Mucosa of rectum (tissue), 2 donors: ENCODE data around the gene FOS.
A peak's percentile ranks its signal among the peaks of the same experiment; 100 is the strongest.

Experiments
- H3K27ac ChIP-seq, 2 donors: one replicate each; pipeline ENCODE4 v1.7.0; 2013; ENCODE audit warnings: inconsistent platforms in 2 of 2, low read depth in 2 of 2, low read length in 2 of 2
- H3K27me3 ChIP-seq, 2 donors: one replicate each; pipeline ENCODE4 v1.7.0; 2013; ENCODE audit warnings: low read length in 2 of 2; ENCODE audit not compliant: control insufficient read depth in 2 of 2, insufficient read depth in 2 of 2
- H3K36me3 ChIP-seq, 2 donors: one replicate each; pipeline ENCODE4 v1.7.0; 2013; ENCODE audit warnings: low read length in 2 of 2; ENCODE audit not compliant: control insufficient read depth in 2 of 2, insufficient read depth in 2 of 2
- H3K4me1 ChIP-seq, 2 donors: one replicate each; pipeline ENCODE4 v1.7.0; 2013; ENCODE audit warnings: low read length in 2 of 2, mild to moderate bottlenecking in 1 of 2; ENCODE audit not compliant: control insufficient read depth in 2 of 2, insufficient read depth in 2 of 2
- H3K4me3 ChIP-seq, 2 donors: one replicate each; pipeline ENCODE4 v1.7.0; 2013; ENCODE audit warnings: low read length in 2 of 2
- H3K9ac ChIP-seq, 2 donors: one replicate each; pipeline ENCODE4 v1.7.0; 2013; ENCODE audit warnings: low read length in 2 of 2, low read depth in 1 of 2, mild to moderate bottlenecking in 1 of 2
- H3K9me3 ChIP-seq, 2 donors: one replicate each; pipeline ENCODE4 v1.7.0; 2013; ENCODE audit warnings: low read length in 2 of 2; ENCODE audit not compliant: control insufficient read depth in 2 of 2
- donor health status: healthy.
- donor health status: Normal muscosa, but diverticular disease.

The FOS gene

GRCh38 chr14:75293920-75294648 is 15.5 kb downstream of the FOS start:
- Histone ChIP-seq H3K27me3 (no peaks in the 10 kb centered on the region), H3K27ac (peak overlapping the region; percentile 88 to 95), H3K36me3 (no peaks in the 10 kb centered on the region), H3K4me1 (peaks cover 26 to 32% of the 10 kb centered on the region in 2 donors), H3K9ac (peak overlapping the region; percentile 89 to 96), H3K9me3 (no peaks in the 10 kb centered on the region), H3K4me3 (peak overlapping the region; percentile 68 to 87)

- Histone ChIP-seq H3K9ac (peak overlapping the region; percentile 89 to 96), H3K27me3 (no peaks in the 10 kb centered on the region), H3K27ac (peak overlapping the region; percentile 88 to 95), H3K9me3 (no peaks in the 10 kb centered on the region), H3K4me3 (peak overlapping the region; percentile 68 to 87), H3K4me1 (peaks cover 26 to 32% of the 10 kb centered on the region in 2 donors), H3K36me3 (no peaks in the 10 kb centered on the region)
These were observed 16.0 kb downstream of the FOS start for GRCh38 chr14:75294649-75295033.

GRCh38 chr14:75295061-75295461 is 16.4 kb downstream of the FOS start:
- H3K9me3 ChIP-seq: no peaks in the 10 kb centered on the region
- H3K27ac ChIP-seq: peak overlapping the region; percentile 88 to 95
- H3K4me1 ChIP-seq: peaks cover 26 to 32% of the 10 kb centered on the region in 2 donors
- peak overlapping the region; percentile 89 to 96 for H3K9ac ChIP-seq
- H3K27me3 ChIP-seq: no peaks in the 10 kb centered on the region
- peak overlapping the region; percentile 68 to 87 for H3K4me3 ChIP-seq
- no peaks in the 10 kb centered on the region for H3K36me3 ChIP-seq

GRCh38 chr14:75295491-75296345 is 17.1 kb downstream of the FOS start:
- H3K4me3 ChIP-seq: peak overlapping the region; percentile 68 to 87
- no peaks in the 10 kb centered on the region for H3K27me3 ChIP-seq
- H3K9ac ChIP-seq: peak overlapping the region; percentile 89 to 96
- peak overlapping the region; percentile 88 to 95 for H3K27ac ChIP-seq
- peaks cover 26 to 32% of the 10 kb centered on the region in 2 donors for H3K4me1 ChIP-seq
- no peaks in the 10 kb centered on the region for H3K36me3 ChIP-seq
- H3K9me3 ChIP-seq: no peaks in the 10 kb centered on the region

DNA sequence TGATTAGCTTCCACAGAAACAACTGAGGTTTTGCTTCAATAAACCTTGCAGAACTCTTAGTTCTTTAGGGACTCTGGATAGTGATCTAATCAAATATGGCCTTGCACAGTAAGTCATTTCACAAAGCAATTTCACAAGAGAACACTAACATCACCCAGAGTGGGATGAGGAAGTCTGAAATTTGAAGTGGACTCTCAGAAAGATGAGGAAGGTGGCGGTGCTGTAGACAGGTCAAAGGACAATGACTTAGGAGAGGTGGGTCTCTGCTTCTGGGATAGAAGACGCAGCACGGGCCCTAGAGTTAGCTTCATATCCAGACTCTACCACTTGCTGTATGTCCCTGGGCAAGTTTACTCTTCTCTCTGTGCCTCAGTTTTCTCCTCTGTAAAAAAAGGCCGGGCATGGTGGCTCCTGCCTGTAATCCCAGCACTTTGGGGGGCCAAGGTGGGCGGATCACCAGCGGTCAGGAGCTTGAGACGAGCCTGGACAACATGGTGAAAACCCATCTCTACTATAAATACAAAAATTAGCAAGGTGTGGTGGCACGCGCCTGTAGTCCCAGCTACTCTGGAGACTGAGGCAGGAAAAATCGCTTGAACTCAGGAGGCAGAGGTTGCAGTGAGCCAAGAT is 18.9 kb downstream of the FOS start:
- H3K9ac ChIP-seq: no peak overlapping the region
- peaks cover 30 to 40% of the 10 kb centered on the region in 2 donors for H3K4me1 ChIP-seq
- no peaks in the 10 kb centered on the region for H3K9me3 ChIP-seq
- no peaks in the 10 kb centered on the region for H3K36me3 ChIP-seq
- H3K27me3 ChIP-seq: no peaks in the 10 kb centered on the region
- H3K4me3 ChIP-seq: no peak overlapping the region
- peak overlapping the region; percentile 35 to 60 for H3K27ac ChIP-seq

- Histone ChIP-seq H3K27me3 (no peaks in the 10 kb centered on the region), H3K4me1 (peaks cover 29 to 40% of the 10 kb centered on the region in 2 donors), H3K36me3 (no peaks in the 10 kb centered on the region), H3K4me3 (no peak overlapping the region), H3K9me3 (no peaks in the 10 kb centered on the region), H3K9ac (peak overlapping the region in 1 of 2 donors; percentile 12), H3K27ac (peak overlapping the region; percentile 46 to 76)
These were observed 19.7 kb downstream of the FOS start for GRCh38 chr14:75298187-75298965.

DNA sequence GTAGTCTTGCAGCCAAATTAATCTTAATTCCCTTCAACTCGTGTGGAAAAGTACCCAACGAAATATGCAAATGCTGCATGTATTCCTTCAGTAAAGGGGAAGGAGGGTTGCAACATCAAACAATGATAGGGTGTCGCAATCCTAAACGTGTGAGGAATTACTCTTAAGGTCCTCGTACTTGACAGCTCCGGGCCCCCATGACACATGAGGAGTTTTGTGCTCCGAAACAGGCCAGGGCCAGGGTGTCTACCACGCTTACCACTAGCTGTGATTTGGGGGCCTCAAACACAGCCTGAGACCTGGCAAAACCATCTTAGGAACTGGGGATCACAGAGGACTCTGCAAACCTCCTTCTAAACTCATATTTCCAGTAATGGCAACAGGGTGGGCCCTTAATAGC is 20.4 kb downstream of the FOS start:
- peak overlapping the region; percentile 46 to 76 for H3K27ac ChIP-seq
- no peaks in the 10 kb centered on the region for H3K27me3 ChIP-seq
- peaks cover 26 to 39% of the 10 kb centered on the region in 2 donors for H3K4me1 ChIP-seq
- H3K4me3 ChIP-seq: no peak overlapping the region
- H3K9ac ChIP-seq: peak overlapping the region in 1 of 2 donors; percentile 12
- no peaks in the 10 kb centered on the region for H3K9me3 ChIP-seq
- no peaks in the 10 kb centered on the region for H3K36me3 ChIP-seq

- Histone ChIP-seq H3K27ac (peak overlapping the region; percentile 35 to 76), H3K9me3 (no peaks in the 10 kb centered on the region), H3K4me1 (peaks cover 23 to 37% of the 10 kb centered on the region in 2 donors), H3K27me3 (no peaks in the 10 kb centered on the region), H3K9ac (no peak overlapping the region), H3K36me3 (no peaks in the 10 kb centered on the region), H3K4me3 (no peak overlapping the region)
These were observed 20.9 kb downstream of the FOS start for GRCh38 chr14:75299576-75299975.

DNA sequence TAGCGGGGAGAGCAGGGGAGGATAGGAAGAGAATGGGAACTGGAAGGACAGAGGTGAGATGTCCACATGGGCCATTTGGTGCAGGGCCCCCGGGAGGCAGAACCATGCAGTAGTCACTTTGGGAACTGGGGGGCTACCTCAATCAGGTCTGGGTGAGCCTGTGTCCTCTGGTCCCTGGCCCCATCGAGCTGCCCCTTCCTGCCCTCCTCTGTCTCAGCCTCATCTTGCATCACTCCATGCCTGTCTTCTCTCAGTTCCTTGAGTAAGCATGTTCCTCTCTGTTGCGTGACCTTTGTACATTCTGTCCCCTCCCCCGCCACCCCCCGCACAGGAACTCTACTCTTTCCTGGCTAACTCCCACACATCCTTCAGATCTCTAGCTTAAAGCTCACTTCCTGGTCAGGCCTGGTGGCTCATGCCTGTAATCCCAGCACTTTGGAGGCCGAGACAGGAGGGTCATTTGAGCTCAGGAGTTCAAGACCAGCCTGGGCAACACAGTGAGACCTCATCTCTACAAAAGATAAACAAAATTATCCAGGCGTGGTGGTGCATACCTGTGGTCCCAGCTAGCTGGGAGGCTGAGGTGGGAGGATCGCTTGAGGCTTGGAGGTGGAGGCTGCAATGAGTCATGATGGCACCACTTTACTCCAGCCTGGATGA is 23.2 kb downstream of the FOS start:
- Histone ChIP-seq H3K36me3 (no peaks in the 10 kb centered on the region), H3K27ac (peak overlapping the region; percentile 16 to 40), H3K9ac (peak overlapping the region in 1 of 2 donors; percentile 28), H3K4me3 (no peak overlapping the region), H3K9me3 (no peaks in the 10 kb centered on the region), H3K27me3 (no peaks in the 10 kb centered on the region), H3K4me1 (peaks cover 5 to 21% of the 10 kb centered on the region in 2 donors)
